Loucy (cell line): Measurements from ENCODE around the gene PCSK5.

ENCODE experiments used
- H2AFZ ChIP-seq: fragments of 200-600 bp; sonication (generic); 2 replicates; pipeline ENCODE4 v1.6.0; 2016; ENCODE audit warnings: antibody characterized with exemption, mild to moderate bottlenecking, low read length, moderate library complexity
- H3F3A ChIP-seq: fragments of 200-600 bp; 2 replicates; pipeline ENCODE4 v1.6.0; 2016; ENCODE audit warnings: antibody characterized with exemption, low read depth, mild to moderate bottlenecking
- H3K27me3 ChIP-seq: fragments of 200-600 bp; sonication (generic); 2 replicates; pipeline ENCODE4 v1.6.1; 2014; ENCODE audit warnings: low read length, mild to moderate bottlenecking; ENCODE audit not compliant: insufficient read depth, poor library complexity, severe bottlenecking
- H3K36me3 ChIP-seq: fragments of 200-600 bp; sonication (generic); 2 replicates; pipeline ENCODE4 v1.6.1; 2016; ENCODE audit warnings: low read length; ENCODE audit not compliant: insufficient read depth
- H3K4me1 ChIP-seq: fragments of 200-600 bp; sonication (generic); 2 replicates; pipeline ENCODE4 v1.5.1; 2014; ENCODE audit warnings: low read length, mild to moderate bottlenecking; ENCODE audit not compliant: insufficient read depth, poor library complexity, severe bottlenecking
- H3K4me2 ChIP-seq: fragments of 200-600 bp; sonication (generic); 2 replicates; pipeline ENCODE4 v1.6.0; 2014; ENCODE audit warnings: antibody characterized with exemption, low read length, low read depth, mild to moderate bottlenecking; ENCODE audit not compliant: poor library complexity, severe bottlenecking
- H3K4me3 ChIP-seq: fragments of 200-600 bp; sonication (generic); 2 replicates; pipeline ENCODE4 v1.5.1; 2014; ENCODE audit warnings: low read length, mild to moderate bottlenecking, mixed read lengths; ENCODE audit not compliant: poor library complexity, severe bottlenecking
- H3K79me2 ChIP-seq: fragments of 200-600 bp; sonication (generic); 2 replicates; pipeline ENCODE4 v1.6.1; 2014; ENCODE audit warnings: low read length; ENCODE audit not compliant: insufficient read depth
- H3K9ac ChIP-seq: fragments of 200-600 bp; sonication (generic); 2 replicates; pipeline ENCODE4 v1.6.0; 2014; ENCODE audit warnings: mild to moderate bottlenecking, low read depth, low read length, moderate library complexity; ENCODE audit not compliant: poor library complexity, severe bottlenecking
- H3K9me2 ChIP-seq: fragments of 200-600 bp; sonication (generic); replicated peaks from 2 replicates; pipeline ENCODE4 v1.6.1; 2016; ENCODE audit warnings: low read depth, low read length, mixed read lengths
- H3K9me3 ChIP-seq: fragments of 200-600 bp; sonication (generic); 2 replicates; pipeline ENCODE4 v1.6.1; 2014; ENCODE audit warnings: mild to moderate bottlenecking, antibody characterized with exemption, low read length, low read depth; ENCODE audit not compliant: insufficient read depth
- H4K20me1 ChIP-seq: fragments of 200-600 bp; sonication (generic); 2 replicates; pipeline ENCODE4 v1.6.0; 2014; ENCODE audit warnings: antibody characterized with exemption, low read length, mild to moderate bottlenecking; ENCODE audit not compliant: insufficient read depth, poor library complexity, severe bottlenecking
- EZH2phosphoT487 ChIP-seq: fragments of 200-600 bp; IDR thresholded peaks from 2 replicates; pipeline ENCODE4 v1.6.1; 2018; ENCODE audit warnings: antibody characterized with exemption, mild to moderate bottlenecking, moderate library complexity, borderline replicate concordance
- TF ChIP-seq, protein P1 (sequence below): fragments of 200-600 bp; sonication (generic); conservative IDR thresholded peaks from 2 replicates; pipeline ENCODE4 v1.5.1; 2014; ENCODE audit warnings: mild to moderate bottlenecking, antibody characterized with exemption, low read length

The PCSK5 gene

DNA sequence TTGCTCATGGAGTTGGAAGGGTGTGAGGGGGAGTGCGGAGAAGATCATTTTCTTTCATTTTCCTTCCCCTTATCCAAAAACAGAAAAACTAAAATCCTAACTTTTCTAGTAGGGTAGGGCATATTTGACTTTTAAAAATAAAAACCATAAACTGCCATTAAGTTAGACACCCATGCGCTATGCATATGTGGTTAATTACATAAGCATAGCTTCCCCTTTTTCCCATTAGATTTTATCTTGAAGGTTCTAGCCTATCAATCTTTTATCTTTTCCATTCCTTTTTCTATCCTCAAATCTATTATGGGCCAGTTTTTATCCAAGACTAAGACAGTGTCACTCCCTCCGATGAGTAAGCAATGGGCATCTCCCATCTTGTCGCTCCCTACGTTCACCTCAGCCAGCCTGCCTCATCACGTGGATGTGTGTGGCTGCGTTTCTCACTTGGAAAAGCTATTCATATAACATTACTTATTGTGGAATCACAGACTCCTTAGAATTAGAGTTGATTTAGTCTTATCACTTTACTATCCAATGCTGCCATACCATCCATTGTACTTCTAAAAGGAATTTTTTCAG is 49.2 kb downstream of the PCSK5 start:
- Histone ChIP-seq H3K36me3 (no peaks in the 10 kb centered on the region), H4K20me1 (no peaks in the 10 kb centered on the region)

DNA sequence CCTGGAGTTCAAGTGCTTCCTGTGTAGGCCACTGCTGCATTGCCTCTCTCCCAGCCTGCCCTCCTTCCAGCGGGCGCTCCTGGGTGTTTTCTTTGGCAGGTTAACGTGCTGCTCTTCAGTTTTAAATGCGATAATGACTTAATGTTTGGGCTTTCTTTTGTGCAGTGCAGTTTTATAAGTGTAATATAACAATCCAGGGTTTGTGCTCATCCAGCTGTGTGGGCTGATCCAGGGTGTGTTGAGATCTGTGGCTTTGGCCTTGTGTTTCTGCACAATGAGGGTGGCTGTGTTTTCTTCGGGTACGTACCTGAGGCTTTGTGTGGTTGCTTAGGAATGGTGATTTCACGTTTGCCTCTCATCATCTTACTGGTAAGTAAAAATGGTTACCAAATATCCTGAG is 50.6 kb downstream of the PCSK5 start:
- Histone ChIP-seq H2AFZ (no peak overlapping the region), H4K20me1 (no peaks in the 10 kb centered on the region), H3K9ac (no peak overlapping the region), H3K9me2 (no peaks in the 10 kb centered on the region), H3K4me2 (no peak overlapping the region), H3K36me3 (no peaks in the 10 kb centered on the region), H3F3A (no peaks in the 10 kb centered on the region), H3K9me3 (no peaks in the 10 kb centered on the region), H3K4me1 (no peaks in the 10 kb centered on the region), H3K4me3 (no peak overlapping the region), H3K79me2 (no peaks in the 10 kb centered on the region), H3K27me3 (no peaks in the 10 kb centered on the region)
- TF ChIP-seq, protein P1, sequence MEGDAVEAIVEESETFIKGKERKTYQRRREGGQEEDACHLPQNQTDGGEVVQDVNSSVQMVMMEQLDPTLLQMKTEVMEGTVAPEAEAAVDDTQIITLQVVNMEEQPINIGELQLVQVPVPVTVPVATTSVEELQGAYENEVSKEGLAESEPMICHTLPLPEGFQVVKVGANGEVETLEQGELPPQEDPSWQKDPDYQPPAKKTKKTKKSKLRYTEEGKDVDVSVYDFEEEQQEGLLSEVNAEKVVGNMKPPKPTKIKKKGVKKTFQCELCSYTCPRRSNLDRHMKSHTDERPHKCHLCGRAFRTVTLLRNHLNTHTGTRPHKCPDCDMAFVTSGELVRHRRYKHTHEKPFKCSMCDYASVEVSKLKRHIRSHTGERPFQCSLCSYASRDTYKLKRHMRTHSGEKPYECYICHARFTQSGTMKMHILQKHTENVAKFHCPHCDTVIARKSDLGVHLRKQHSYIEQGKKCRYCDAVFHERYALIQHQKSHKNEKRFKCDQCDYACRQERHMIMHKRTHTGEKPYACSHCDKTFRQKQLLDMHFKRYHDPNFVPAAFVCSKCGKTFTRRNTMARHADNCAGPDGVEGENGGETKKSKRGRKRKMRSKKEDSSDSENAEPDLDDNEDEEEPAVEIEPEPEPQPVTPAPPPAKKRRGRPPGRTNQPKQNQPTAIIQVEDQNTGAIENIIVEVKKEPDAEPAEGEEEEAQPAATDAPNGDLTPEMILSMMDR: no peak
- no peak for TF ChIP-seq EZH2phosphoT487

More for the DNA sequence above, 49.2 kb downstream of the PCSK5 start:
- no peaks in the 10 kb centered on the region for H3K4me1 ChIP-seq
- TF ChIP-seq, protein P1: no peak
- TF ChIP-seq EZH2phosphoT487: no peak
- H3K9ac ChIP-seq: no peak overlapping the region
- no peaks in the 10 kb centered on the region for H3F3A ChIP-seq
- H3K9me3 ChIP-seq: no peaks in the 10 kb centered on the region
- no peak overlapping the region for H2AFZ ChIP-seq
- no peak overlapping the region for H3K4me3 ChIP-seq
- no peaks in the 10 kb centered on the region for H3K27me3 ChIP-seq
- H3K79me2 ChIP-seq: no peaks in the 10 kb centered on the region
- no peak overlapping the region for H3K4me2 ChIP-seq
- no peaks in the 10 kb centered on the region for H3K9me2 ChIP-seq

DNA sequence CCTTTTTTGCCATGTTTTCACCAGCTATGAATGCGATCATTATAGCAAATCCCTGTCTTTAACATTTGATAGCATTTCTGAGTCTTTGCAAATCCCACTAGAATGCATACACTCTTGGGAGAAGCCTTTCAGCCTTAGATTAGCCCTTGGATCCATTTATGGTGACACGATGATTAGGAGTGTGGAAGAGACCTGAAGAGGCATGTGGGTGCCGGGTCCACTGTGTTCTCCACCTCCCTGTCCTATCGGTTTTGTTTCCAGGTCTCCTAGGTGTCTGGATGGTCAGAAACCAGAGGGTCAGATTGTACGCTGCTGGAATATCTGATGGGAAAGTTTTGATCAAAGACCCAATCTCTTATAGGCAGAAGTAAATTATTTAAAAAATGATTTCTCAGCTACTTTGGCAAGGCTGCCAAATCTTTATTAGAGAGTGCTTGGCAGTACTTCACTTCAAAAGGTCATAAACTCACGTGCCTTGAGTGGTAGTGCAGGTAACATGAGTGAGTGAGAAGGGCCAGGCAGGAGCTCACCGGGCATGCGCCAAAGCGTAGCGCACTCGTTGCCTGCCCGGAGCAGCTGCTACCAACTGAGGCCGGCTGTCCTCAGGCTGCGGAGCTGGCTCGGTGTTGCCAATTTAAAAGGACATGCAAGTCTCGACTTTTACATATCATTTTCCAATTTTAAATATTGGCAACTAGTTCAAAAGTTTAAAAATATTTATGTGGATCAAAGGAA is 51.3 kb downstream of the PCSK5 start:
- H3K79me2 ChIP-seq: no peaks in the 10 kb centered on the region
- no peaks in the 10 kb centered on the region for H3K4me1 ChIP-seq
- H2AFZ ChIP-seq: no peak overlapping the region
- H3K27me3 ChIP-seq: no peaks in the 10 kb centered on the region
- no peaks in the 10 kb centered on the region for H4K20me1 ChIP-seq
- no peaks in the 10 kb centered on the region for H3K9me3 ChIP-seq
- no peak overlapping the region for H3K4me2 ChIP-seq
- no peaks in the 10 kb centered on the region for H3K36me3 ChIP-seq
- no peaks in the 10 kb centered on the region for H3K9me2 ChIP-seq
- no peak for TF ChIP-seq EZH2phosphoT487
- TF ChIP-seq, protein P1: no peak
- H3F3A ChIP-seq: no peaks in the 10 kb centered on the region
- no peak overlapping the region for H3K4me3 ChIP-seq
- no peak overlapping the region for H3K9ac ChIP-seq
